ENCODE results near the gene UPK1A.
"Not testable (repeated sequence)": the region's sequence is repeated elsewhere in the genome, so short reads cannot be mapped to it uniquely, and the experiment has no call there.

UPK1A gene

GRCh38 chr19:35644206-35644986 lies 21.9 kb upstream of the UPK1A start:
- DNase-seq (ENCODE audit: low read depth, low spot score) = peak; percentile 96

- peak; percentile 73 for DNase-seq (ENCODE audit: low read depth, low spot score)
Measured at GRCh38 chr19:35644987-35645679, 21.2 kb upstream of the UPK1A start.

- DNase-seq (ENCODE audit: low read depth, low spot score) = no peak
Measured at GRCh38 chr19:35645680-35646511, 20.4 kb upstream of the UPK1A start.

DNA sequence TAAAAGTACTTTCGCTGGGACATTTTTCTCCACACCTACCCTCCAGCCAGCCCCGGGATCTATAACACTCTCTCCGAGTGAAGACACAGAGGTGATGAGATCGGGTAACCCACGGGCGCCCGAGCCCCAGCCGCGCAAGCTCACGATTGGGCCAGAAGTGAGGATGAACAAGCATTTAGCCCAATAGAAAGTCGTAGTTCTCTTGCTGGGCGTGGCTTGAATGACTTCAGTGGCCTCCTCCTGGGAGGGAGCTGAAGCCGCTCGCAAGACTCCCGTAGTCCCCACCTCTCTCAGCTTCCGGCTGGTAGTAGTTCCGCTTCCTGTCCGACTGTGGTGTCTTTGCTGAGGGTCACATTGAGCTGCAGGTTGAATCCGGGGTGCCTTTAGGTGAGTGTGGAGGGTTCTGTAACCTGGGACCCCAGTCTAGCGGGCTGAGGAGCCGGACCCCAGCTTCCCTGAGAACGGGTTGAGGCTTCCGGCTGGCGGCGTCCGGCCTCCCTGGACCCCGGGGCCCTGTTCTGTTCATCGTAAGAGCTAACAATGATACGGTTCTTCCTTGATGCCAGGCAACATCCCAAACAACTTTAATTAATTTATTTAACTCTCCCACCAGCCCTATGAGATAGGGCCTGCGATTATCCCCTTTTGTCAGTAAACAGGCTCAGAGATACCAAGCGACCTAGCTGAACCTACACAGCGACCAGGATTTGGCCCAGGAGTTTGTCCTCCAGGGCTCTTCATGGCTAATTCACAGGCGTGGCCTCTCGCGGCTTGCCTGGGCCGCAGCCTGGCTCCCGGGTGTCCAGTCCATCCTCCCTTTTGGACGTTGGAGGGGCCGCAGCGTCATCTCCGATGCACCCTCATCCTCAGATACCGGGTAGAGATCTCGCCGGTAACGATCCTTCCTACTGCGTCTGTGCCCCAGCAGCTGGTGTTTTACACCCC lies 18.0 kb upstream of the UPK1A start, which contains the start of gene COX6B1:
COX6B1 (plus strand) TSS at position 307 of the 945 bp plus-strand sequence. CDS start 2,921 bp downstream, outside the sequence.
- peak; percentile 98 for DNase-seq (ENCODE audit: low read depth, low spot score)

GRCh38 chr19:35650581-35650980 lies 15.7 kb upstream of the UPK1A start:
- DNase-seq (ENCODE audit: low read depth, low spot score) = no peak

DNA sequence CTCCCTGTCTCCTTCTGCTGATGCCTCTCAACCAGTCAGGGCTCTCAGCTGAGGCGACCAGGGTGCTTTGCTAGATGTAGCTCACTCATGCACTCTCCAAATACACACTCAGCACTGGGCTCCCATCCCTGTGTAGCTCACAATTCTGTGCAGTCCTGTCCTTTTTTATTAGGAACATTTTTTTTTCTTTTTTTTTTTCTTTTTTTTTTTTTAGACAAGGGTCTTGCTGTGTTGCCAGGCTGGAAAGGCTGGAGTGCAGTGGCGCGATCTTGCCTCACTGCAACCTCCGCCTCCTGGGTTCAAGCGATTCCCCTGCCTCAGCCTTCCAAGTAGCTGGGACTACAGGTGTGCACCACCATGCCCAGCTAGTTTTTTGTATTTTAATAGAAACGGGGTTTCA lies 11.5 kb upstream of the UPK1A start:
- not testable (repeated sequence) for DNase-seq (ENCODE audit: low read depth, low spot score)

GRCh38 chr19:35655600-35655999 lies 10.7 kb upstream of the UPK1A start:
- no peak for DNase-seq (ENCODE audit: low read depth, low spot score)

DNA sequence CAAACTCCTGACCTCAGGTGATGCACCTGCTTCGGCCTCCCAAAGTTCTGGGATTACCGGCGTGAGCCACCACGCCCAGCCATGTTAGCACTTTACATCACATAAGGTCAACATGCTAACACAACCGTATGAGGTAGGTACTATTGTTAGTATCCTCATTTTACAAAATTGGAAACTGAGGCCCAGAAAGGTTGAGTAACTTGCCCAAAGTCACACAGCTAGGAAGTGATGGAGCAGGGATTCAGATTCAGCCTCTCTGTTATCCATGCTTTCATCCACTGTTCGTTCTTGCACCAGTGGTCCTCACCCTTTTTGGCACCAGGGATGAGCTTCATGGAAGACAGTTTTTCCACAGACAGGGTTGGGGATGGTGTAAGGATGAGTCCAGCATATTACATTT lies 9.6 kb upstream of the UPK1A start:
- no peak for DNase-seq (ENCODE audit: low read depth, low spot score)

DNA sequence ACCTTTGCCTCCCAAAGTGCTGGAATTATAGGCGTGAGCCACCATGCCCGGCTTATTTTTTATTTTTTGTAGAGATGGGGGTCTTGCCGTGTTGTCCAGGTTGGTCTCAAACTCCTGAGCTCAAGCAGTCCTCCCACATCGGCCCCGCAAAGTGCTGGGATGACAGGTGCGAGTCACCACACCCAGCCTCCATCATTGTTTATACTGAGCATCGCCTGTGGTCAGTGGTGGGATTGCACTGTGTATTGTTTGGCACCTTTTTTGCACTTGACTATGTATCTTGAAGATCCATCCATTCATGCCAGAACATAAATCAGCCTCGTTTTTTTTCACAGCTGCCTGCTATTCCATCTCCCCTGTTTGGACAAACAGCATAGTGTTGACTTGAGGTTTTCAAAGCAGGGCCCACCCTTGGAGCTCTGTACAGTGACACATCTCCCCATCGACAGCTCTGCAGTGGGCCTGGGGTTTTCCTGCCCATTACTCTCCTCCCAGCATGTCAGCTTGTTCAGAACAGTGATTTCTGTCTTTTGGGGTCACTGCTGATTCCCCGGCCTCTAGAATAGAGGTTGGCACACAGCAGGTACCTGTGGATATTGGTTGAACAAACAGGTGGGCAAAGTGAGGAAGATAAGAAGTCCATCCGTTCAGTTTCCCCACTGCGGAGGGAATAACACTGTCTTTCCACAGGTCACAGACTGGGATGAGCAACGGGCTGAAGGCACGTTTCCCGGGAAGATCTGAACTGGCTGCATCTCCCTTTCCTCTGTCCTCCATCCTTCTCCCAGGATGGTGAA lies 8.2 kb upstream of the UPK1A start:
- DNase-seq (ENCODE audit: low read depth, low spot score) = no peak

DNA sequence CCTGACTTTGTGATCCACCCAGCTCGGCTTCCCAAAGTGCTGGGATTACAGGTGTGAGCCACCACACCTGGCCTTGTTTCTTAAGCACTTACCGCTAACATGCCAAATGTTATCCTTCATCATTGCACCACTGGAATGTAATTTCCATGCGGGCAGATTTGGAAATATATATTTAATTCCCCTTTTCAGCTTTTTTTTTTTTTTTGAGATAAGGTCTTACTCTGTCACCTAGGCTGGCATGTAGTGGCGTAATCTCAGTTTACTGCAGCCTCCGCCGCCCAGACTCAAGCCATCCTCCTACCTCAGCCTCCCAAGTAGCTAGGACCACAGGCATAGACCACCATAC lies 4.3 kb upstream of the UPK1A start:
- no peak for DNase-seq (ENCODE audit: low read depth, low spot score)

- no peak for DNase-seq (ENCODE audit: low read depth, low spot score)
Measured at GRCh38 chr19:35663981-35664380, 2.3 kb upstream of the UPK1A start.

DNA sequence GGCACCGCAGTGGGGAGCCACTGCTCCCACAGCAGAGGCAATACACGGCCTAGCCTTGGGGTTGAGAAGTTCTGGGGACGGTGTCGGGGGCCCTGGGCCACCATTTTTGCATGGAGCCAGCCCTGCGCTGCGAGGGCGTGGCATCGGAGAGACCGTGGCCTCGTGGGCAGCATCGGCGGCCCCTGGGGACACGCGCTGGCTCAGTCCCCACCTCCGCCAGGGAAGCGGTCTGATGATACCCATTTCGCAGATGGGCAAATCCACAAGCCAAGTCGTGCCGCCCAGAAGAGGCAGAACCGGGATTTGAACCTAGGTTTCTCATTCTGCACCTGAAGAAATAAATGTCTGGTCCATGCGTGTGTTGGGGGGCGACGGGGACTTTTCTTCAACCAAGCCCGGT lies 1.2 kb upstream of the UPK1A start:
- DNase-seq (ENCODE audit: low read depth, low spot score) = no peak

- DNase-seq (ENCODE audit: low read depth, low spot score) = no peak
Measured at GRCh38 chr19:35665604-35666003, 713 bp upstream of the UPK1A start.

DNA sequence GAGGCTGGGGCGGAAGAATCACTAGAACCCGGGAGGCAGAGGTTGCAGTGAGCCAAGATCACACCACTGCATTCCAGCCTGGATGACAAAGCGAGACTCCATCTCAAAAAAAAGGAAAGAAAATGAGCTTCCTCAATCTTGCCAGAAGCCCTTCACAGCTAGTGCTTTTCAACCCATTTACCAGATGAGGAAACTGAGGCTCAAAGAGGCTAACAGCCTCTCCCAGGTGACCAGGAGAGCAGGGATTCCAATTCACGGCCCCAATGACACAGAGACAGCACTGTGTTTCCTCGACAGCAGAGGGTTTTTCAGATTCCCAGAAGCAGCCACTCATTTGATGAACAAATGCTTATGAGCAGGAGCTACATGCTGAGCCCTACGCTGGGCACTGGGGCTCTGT lies 3.2 kb downstream of the UPK1A start:
- DNase-seq (ENCODE audit: low read depth, low spot score) = no peak

- no peak for DNase-seq (ENCODE audit: low read depth, low spot score)
Measured at GRCh38 chr19:35669974-35670373, 3.7 kb downstream of the UPK1A start.

- DNase-seq (ENCODE audit: low read depth, low spot score) = no peak
Measured at GRCh38 chr19:35670686-35671085, 4.4 kb downstream of the UPK1A start.

DNA sequence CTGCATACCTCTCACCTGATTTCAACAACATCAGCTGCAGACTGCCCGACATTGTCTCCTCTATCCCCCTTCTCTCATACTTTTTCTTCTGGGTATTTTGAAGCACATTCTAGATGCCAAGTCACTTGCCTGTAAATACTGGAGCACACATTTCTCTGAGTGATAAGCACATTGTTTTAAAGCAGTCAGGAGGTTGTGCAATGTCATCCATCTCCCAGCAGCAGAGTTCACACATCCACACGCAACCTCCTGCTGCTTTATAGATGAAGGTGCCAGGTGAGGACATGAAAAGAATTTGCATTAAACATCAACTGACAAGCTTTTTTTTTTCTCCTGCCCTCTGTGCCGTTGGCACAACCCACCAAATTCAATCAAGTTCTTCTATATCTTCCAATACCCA lies 5.5 kb downstream of the UPK1A start:
- DNase-seq (ENCODE audit: low read depth, low spot score) = no peak

- peak; percentile 49 for DNase-seq (ENCODE audit: low read depth, low spot score)
Measured at GRCh38 chr19:35673121-35673804, 6.9 kb downstream of the UPK1A start.

DNA sequence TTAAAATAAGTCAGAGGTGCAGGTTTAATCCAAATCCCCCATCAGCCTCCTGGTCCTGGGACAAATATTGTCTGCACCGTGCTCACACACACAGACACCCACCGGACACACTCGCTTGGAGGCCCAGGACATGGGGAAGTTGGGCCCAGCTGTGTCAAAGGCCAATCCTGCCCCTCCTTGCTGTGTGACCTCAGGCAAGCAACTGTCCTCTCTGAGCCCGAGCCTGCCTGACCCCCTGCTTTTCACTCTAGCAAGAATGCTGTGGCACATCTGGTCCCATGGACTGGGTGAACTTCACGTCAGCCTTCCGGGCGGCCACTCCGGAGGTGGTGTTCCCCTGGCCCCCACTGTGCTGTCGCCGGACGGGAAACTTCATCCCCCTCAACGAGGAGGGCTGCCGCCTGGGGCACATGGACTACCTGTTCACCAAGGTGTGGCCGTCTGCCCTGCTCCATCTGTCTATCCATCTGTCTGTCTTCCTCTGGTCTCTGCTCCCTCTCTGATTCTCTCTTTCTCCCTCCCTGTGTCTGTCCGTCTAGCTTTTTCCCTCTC lies 9.3 kb downstream of the UPK1A start:
- no peak for DNase-seq (ENCODE audit: low read depth, low spot score)
